SK-N-SH (cell line): Measurements from ENCODE around the gene BCL6B. TPM values are rescaled to one million over a fixed set of nuclear protein-coding genes. Genes with fewer than 3 reads are reported as not detected.

Experiments
- CTCF ChIA-PET: fragments of 300-600, 350-600 bp; formaldehyde crosslinking; extraction: SDS; loops from one replicate; lab custom pipeline; 2021; lab: Yijun Ruan, JAX
- POLR2A ChIA-PET: fragments of 350-600 bp; sonication (Branson Sonifier 250); formaldehyde crosslinking; extraction: SDS; loops from one replicate; lab custom pipeline; 2020; ENCODE audit warnings: antibody characterized with exemption, inconsistent platforms; lab: Yijun Ruan, JAX
- DNase-seq: peaks from one replicate; pipeline ENCODE4 v3.0.0; 2012
- H2AFZ ChIP-seq: fragments of 200-600 bp; sonication (generic); 2 replicates; pipeline ENCODE4 v1.8.1; 2016; ENCODE audit warnings: antibody characterized with exemption, mild to moderate bottlenecking, low read depth
- H3F3A ChIP-seq: fragments of 200-600 bp; sonication (generic); replicated peaks from 2 replicates; pipeline ENCODE3; 2016; ENCODE audit warnings: antibody characterized with exemption, mild to moderate bottlenecking; ENCODE audit not compliant: insufficient read depth
- H3K27ac ChIP-seq, 2 experiments: fragments of 200-500 bp in 1 of 2; fragments of 200-600 bp in 1 of 2; sonication (Bioruptor generic) in 1 of 2; sonication (generic), shearing (Covaris generic) in 1 of 2; 2 replicates each; pipeline versions ENCODE4 v1.5.1 to v1.6.1; 2014 to 2016; ENCODE audit warnings: low read depth in 2 of 2, inconsistent platforms in 1 of 2, low read length in 1 of 2, mild to moderate bottlenecking in 1 of 2, mixed read lengths in 1 of 2
- H3K27me3 ChIP-seq: fragments of 200-600 bp; sonication (generic), shearing (Covaris generic); 2 replicates; pipeline ENCODE4 v1.6.1; 2016; ENCODE audit warnings: mixed run types; ENCODE audit not compliant: insufficient read depth
- H3K36me3 ChIP-seq, 2 experiments: fragments of 200-500 bp in 1 of 2; fragments of 200-600 bp in 1 of 2; sonication (Bioruptor generic) in 1 of 2; sonication (generic) in 1 of 2; replicated peaks in 1 of 2; 2 replicates each; pipeline versions ENCODE3 to v1.5.1; 2014 to 2016; ENCODE audit warnings: low read length in 1 of 2, mild to moderate bottlenecking in 1 of 2; ENCODE audit not compliant: insufficient read depth in 2 of 2, control insufficient read depth in 1 of 2
- H3K4me1 ChIP-seq, 2 experiments: fragments of 200-500 bp in 1 of 2; fragments of 200-600 bp in 1 of 2; sonication (Bioruptor generic) in 1 of 2; sonication (generic), shearing (Covaris generic) in 1 of 2; 2 replicates each; pipeline versions ENCODE4 v1.5.1 to v1.6.1; 2014 to 2016; ENCODE audit warnings: low read depth in 1 of 2, low read length in 1 of 2, mixed run types in 1 of 2; ENCODE audit not compliant: insufficient read depth in 2 of 2, control insufficient read depth in 1 of 2
- H3K4me2 ChIP-seq: fragments of 200-600 bp; sonication (generic), shearing (Covaris generic); 2 replicates; pipeline ENCODE4 v1.6.1; 2017; ENCODE audit warnings: mixed run types
- H3K4me3 ChIP-seq, 2 experiments: fragments of 200-500 bp in 1 of 2; fragments of 200-600 bp in 1 of 2; sonication (Bioruptor generic) in 1 of 2; sonication (generic), shearing (Covaris generic) in 1 of 2; 2 replicates each; pipeline versions ENCODE4 v1.5.1 to v1.8.1; 2014 to 2016; ENCODE audit warnings: low read depth in 2 of 2, inconsistent platforms in 1 of 2, low read length in 1 of 2, mild to moderate bottlenecking in 1 of 2, mixed read lengths in 1 of 2, moderate library complexity in 1 of 2
- H3K79me2 ChIP-seq: fragments of 200-600 bp; sonication (generic); 2 replicates; pipeline ENCODE4 v1.8.1; 2017; ENCODE audit warnings: mild to moderate bottlenecking; ENCODE audit not compliant: insufficient read depth
- H3K9ac ChIP-seq: fragments of 200-600 bp; sonication (generic); 2 replicates; pipeline ENCODE4 v1.6.1; 2017; ENCODE audit warnings: mixed run types
- H3K9me2 ChIP-seq: fragments of 200-600 bp; sonication (generic); 2 replicates; pipeline ENCODE4 v1.6.1; 2017; ENCODE audit warnings: mixed run types
- H3K9me3 ChIP-seq: fragments of 200-600 bp; sonication (generic); 2 replicates; pipeline ENCODE4 v1.6.1; 2017; ENCODE audit warnings: mixed run types, mild to moderate bottlenecking, moderate library complexity
- H4K20me1 ChIP-seq: fragments of 200-600 bp; sonication (generic); 2 replicates; pipeline ENCODE4 v1.6.1; 2017; ENCODE audit warnings: mild to moderate bottlenecking, mixed run types; ENCODE audit not compliant: insufficient read depth
- CHD2 ChIP-seq: fragments of 150-350 bp; IDR thresholded peaks from 2 replicates; pipeline ENCODE4 v1.6.1; 2018; ENCODE audit warnings: low read length; ENCODE audit not compliant: partially characterized antibody
- EZH2phosphoT487 ChIP-seq: fragments of 200-600 bp; sonication (generic); IDR thresholded peaks from 2 replicates; pipeline ENCODE4 v1.6.1; 2017; ENCODE audit warnings: low read depth, mixed run types, mild to moderate bottlenecking, antibody characterized with exemption, moderate library complexity, borderline replicate concordance
- FOXJ3 ChIP-seq: sonication (generic); formaldehyde crosslinking; IDR thresholded peaks from 2 replicates; pipeline ENCODE4 v1.5.1; 2020; ENCODE audit warnings: mild to moderate bottlenecking, missing genetic modification reagents
- FOXM1 ChIP-seq: IDR thresholded peaks from 2 replicates; pipeline ENCODE4 v1.4.0; 2012; ENCODE audit warnings: low read depth, mild to moderate bottlenecking
- GABPA ChIP-seq: IDR thresholded peaks from 2 replicates; pipeline ENCODE4 v1.4.0; 2012; ENCODE audit warnings: low read depth, mild to moderate bottlenecking
- MEF2A ChIP-seq: IDR thresholded peaks from 2 replicates; pipeline ENCODE4 v1.4.0; 2012; ENCODE audit warnings: low read depth, borderline replicate concordance
- MXI1 ChIP-seq: IDR thresholded peaks from 2 replicates; pipeline ENCODE4 v1.6.1; 2012; ENCODE audit warnings: mild to moderate bottlenecking, low read depth, low read length, improper control_type of control experiment
- NFIC ChIP-seq: IDR thresholded peaks from 2 replicates; pipeline ENCODE4 v1.4.0; 2012; ENCODE audit warnings: borderline replicate concordance
- NRF1 ChIP-seq: IDR thresholded peaks from 2 replicates; pipeline ENCODE4 v1.6.1; 2012; ENCODE audit warnings: low read depth, mild to moderate bottlenecking, low read length
- RAD21 ChIP-seq: IDR thresholded peaks from 2 replicates; pipeline ENCODE4 v1.6.1; 2012; ENCODE audit warnings: mild to moderate bottlenecking, low read length
- RCOR1 ChIP-seq: fragments of 150-350 bp; IDR thresholded peaks from 2 replicates; pipeline ENCODE4 v1.6.1; 2017; ENCODE audit warnings: antibody characterized with exemption, low read length
- REST ChIP-seq: IDR thresholded peaks from 2 replicates; pipeline ENCODE4 v1.6.1; 2012; ENCODE audit warnings: mild to moderate bottlenecking, low read depth, low read length, moderate library complexity
- RXRA ChIP-seq: IDR thresholded peaks from 2 replicates; pipeline ENCODE4 v1.4.0; 2012; ENCODE audit warnings: low read depth, mild to moderate bottlenecking, borderline replicate concordance
- TAF1 ChIP-seq: IDR thresholded peaks from 2 replicates; pipeline ENCODE4 v1.6.1; 2012; ENCODE audit warnings: low read depth, mild to moderate bottlenecking, low read length, moderate library complexity, borderline replicate concordance
- TCF12 ChIP-seq: IDR thresholded peaks from 2 replicates; pipeline ENCODE4 v1.4.0; 2012
- TEAD4 ChIP-seq: IDR thresholded peaks from 2 replicates; pipeline ENCODE4 v1.4.0; 2012; ENCODE audit warnings: mild to moderate bottlenecking, borderline replicate concordance; ENCODE audit not compliant: insufficient read depth
- USF1 ChIP-seq: IDR thresholded peaks from 2 replicates; pipeline ENCODE4 v1.4.0; 2012; ENCODE audit warnings: low read depth, borderline replicate concordance
- USF2 ChIP-seq: fragments of 150-350 bp; IDR thresholded peaks from 2 replicates; pipeline ENCODE4 v1.6.1; 2017; ENCODE audit warnings: antibody characterized with exemption, low read length, low read depth, borderline replicate concordance
- WGBS: methylation state at CpG from one replicate; pipeline ENCODE4 v1.1.6; 2017; ENCODE audit warnings: low lambda C conversion rate; 5-methylcytosine and 5-hydroxymethylcytosine counted together
- polyA plus RNA-seq, 3 experiments: library from polyadenylated mRNA; depleted of rRNA; stranded (reverse); fragments of >200 nt; gene quantifications; 2 replicates each; pipeline ENCODE4 v1.2.3, GENCODE V29; 2012
- TF ChIP-seq, protein P1 (sequence below): IDR thresholded peaks from 2 replicates; pipeline ENCODE4 v1.4.0; 2012; ENCODE audit warnings: low read depth
- TF ChIP-seq, protein P2 (sequence below): IDR thresholded peaks from 2 replicates; pipeline ENCODE4 v1.4.0; 2012; ENCODE audit warnings: low read depth, borderline replicate concordance

The BCL6B gene
- polyA plus RNA-seq, 1 of the 3 experiments (the other 2 are of a cell fraction) = 0.02 TPM

GRCh38 chr17:7017827-7018200 lies 5.0 kb upstream of the BCL6B start:
- no peaks in the 10 kb centered on the region for H4K20me1 ChIP-seq
- peaks cover 13% of the 10 kb centered on the region for H3K79me2 ChIP-seq
- WGBS = 88% methylated on average over 12 of the region's 12 CpGs
- no peak overlapping the region for H3K4me2 ChIP-seq
- H3F3A ChIP-seq = peaks cover 27% of the 10 kb centered on the region
- POLR2A ChIA-PET = no interaction called here
- H3K27ac ChIP-seq = no peak overlapping the region; a peak in 1 of 4 replicates
- no peaks in the 10 kb centered on the region for H3K9me3 ChIP-seq
- TF ChIP-seq REST (no peak), FOXJ3 (CRISPR knock-in tag) (no peak), CHD2 (no peak), GABPA (no peak), TCF12 (no peak), MEF2A (no peak), NFIC (no peak), USF2 (no peak), USF1 (no peak), RCOR1 (no peak), EZH2phosphoT487 (no peak), RXRA (no peak), NRF1 (no peak), FOXM1 (no peak), RAD21 (no peak), TAF1 (no peak), MXI1 (no peak), TEAD4 (no peak)
- TF ChIP-seq, protein P1, sequence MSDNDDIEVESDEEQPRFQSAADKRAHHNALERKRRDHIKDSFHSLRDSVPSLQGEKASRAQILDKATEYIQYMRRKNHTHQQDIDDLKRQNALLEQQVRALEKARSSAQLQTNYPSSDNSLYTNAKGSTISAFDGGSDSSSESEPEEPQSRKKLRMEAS = no peak
- TF ChIP-seq, protein P2, sequence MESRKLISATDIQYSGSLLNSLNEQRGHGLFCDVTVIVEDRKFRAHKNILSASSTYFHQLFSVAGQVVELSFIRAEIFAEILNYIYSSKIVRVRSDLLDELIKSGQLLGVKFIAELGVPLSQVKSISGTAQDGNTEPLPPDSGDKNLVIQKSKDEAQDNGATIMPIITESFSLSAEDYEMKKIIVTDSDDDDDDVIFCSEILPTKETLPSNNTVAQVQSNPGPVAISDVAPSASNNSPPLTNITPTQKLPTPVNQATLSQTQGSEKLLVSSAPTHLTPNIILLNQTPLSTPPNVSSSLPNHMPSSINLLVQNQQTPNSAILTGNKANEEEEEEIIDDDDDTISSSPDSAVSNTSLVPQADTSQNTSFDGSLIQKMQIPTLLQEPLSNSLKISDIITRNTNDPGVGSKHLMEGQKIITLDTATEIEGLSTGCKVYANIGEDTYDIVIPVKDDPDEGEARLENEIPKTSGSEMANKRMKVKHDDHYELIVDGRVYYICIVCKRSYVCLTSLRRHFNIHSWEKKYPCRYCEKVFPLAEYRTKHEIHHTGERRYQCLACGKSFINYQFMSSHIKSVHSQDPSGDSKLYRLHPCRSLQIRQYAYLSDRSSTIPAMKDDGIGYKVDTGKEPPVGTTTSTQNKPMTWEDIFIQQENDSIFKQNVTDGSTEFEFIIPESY = no peak
- H3K4me1 ChIP-seq = peaks cover 9 to 37% of the 10 kb centered on the region in 2 experiments; a peak in 2 of 4 replicates
- no peaks in the 10 kb centered on the region for H3K9me2 ChIP-seq
- peaks cover 0 to 7% of the 10 kb centered on the region in 2 experiments for H3K36me3 ChIP-seq
- no peaks in the 10 kb centered on the region for H3K27me3 ChIP-seq
- DNase-seq = no peak
- CTCF ChIA-PET = interaction anchor here (1.2 to 8.6 kb wide), 4 partner anchors 8 to 107 kb away, joined by 3 to 64 read pairs (median 22); no protein-coding TSS in a partner anchor
- H3K9ac ChIP-seq = no peak overlapping the region
- H3K4me3 ChIP-seq = no peak overlapping the region
- H2AFZ ChIP-seq = no peak overlapping the region
